NOMO-1 (cell line): ENCODE results near the gene C3.
"Not testable (repeated sequence)": the region's sequence is repeated elsewhere in the genome, so short reads cannot be mapped to it uniquely, and the experiment has no call there.

Experiments used
- DNase-seq, 2 experiments: peaks; one replicate each; lab custom pipeline; 2025; ENCODE audit not compliant: unreplicated experiment in 2 of 2; lab: John Stamatoyannopoulos, UW

The C3 gene

DNA sequence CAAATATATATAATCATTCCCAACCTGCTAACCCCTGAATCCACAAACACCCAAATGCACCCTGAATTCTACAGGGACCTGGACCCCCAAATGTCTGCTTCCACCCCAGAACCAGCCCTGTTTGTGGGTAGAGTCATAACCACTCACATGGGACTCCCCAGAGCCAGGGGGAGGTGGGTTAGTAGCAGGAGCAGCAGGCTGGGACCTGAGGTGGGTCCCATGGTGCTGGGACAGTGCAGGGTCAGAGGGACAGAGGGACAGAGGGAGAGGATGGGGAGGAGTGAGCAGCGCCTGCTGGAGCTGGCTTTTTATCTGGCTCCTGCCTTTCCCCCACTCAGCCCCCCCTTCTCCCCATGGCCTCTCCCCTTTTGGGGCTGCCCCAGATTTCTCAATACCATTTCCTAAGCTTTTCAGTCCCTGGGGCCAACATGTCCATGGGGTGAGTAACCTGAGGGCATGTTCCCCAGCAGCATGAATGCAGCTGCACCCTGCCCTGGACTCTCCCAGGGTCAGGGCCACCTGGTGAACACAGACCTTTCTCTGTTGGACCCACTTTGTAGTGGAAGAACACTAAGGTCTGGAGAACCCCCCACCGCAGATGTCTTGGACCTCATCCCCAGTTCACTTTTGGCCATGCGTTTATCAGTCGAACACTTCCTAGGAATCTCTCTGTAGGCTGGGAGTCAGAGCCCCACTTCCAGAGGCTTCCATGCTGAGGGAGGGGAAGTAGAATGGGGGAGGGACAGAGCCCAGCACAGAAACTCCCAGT lies at the start of gene C3:
TSS of gene C3 (minus strand) at position 282 of the 769 bp plus-strand sequence. CDS start at position 221, 61 bp downstream.
- peak; percentile 39 to 72 for DNase-seq

DNA sequence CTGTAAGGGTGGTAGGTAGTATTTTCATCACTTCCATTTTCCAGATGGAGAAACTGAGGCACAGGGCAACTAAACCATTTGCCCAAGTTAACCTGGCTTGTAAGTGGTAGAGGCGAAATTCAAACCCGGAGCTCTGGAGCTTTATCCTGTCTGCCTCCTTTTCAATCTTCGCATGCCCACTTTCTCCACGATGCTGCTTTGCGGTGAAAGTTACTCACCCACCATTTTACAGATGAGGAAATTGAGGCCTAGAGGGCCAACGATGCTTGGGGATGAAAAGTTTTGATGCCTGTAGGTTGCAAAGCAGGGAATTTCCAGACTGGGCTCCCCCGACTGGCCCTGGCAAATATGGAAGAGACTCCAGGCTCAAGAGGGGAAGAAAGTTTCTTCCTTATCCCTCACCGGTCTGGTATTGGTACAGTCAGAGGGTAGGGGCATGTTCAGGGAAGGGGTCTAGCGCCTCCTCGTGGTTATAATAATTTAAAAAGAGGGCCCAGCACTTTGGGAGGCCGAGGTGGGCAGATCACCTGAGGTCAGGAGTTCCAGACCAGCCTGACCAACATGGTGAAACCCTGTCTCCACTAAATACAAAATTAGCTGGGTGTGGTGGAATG lies 48.7 kb upstream of the C3 start:
- DNase-seq = peak; percentile 14 to 48

DNA sequence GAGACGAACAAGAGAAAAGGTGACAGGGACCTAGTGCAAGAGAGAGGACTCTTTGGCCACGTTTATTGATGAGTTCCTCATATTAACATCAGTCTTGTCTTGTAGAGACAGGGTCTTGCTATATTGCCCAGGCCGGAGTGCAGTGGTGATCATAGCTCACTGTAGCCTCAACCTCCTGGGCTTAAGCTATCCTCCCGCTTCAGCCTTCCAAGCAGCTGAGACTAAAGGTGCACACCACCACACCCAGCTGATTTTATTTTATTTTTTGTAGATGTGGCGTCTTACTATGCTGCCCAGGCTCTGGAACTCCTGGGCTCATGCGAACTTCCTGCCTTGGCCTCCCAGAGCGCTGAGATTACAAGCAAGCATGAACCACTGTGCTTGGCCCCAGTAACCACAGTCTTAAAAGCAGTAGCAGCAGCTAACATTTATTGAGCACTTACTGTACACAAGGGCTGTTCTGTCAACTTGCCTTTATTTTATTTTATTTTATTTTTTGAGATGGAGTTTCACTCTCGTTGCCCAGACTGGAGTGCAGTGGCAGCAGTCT lies 47.9 kb upstream of the C3 start:
- DNase-seq = no peak

DNA sequence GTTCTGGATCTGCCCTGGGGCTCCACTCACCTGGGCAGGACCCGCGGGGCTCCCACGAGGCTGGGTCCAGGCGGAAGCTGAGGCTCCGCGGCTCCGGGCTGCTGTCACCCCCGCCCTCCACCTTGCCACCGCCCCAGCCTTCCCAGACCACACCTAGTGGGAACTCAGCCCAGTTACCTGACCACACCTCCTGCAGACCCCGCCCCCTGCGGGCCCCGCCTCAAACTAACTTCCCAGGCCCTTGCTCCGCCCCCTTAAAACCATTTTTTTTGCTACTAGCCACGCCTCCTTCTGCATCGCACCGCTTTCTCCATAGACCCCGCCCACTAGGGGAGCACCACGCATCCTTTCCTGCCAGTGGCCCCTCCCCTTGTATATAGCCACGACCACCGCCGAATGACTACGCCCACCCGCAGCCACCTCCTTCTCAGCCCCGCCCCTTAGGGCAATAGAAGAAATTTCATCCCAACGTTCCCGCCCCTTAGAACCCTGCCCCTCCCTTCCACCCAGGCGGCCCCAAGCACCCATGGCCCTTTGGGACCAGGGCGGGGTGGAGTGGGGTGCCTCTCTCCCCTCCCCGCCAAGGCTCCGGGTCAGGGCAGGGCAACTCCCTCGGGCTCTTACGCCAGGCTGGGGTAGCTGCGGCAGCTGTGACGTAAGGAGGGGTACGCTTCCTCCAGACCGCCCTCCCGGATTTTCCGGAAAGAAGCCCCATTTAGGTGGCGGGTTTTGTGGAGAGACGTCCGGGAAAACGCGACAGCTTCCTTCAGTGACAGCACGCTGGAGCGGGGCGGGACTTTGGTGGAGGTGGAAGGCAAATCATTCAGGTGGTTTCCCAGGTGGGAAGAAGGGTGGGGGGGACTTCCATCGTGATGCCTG lies 47.1 kb upstream of the C3 start, which contains the start of gene SH2D3A:
TSS of gene SH2D3A (minus strand) at position 79 of the 879 bp plus-strand sequence. CDS start 3,687 bp downstream, outside the sequence.
- DNase-seq = peak; percentile 86 to 88

DNA sequence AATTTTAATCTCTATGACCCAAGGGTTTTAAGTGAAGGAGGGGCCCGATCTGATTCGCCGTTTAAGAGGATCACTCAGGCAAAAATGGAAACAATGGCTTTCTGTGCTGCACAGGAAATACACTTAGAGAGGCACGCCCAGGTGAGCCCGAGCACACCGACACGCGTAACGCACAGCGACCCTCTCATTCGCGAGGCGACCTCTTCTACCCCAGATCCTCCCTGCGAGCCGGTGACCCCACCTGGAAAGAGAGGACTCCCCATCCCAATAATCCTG lies 46.6 kb upstream of the C3 start:
- DNase-seq = no peak

DNA sequence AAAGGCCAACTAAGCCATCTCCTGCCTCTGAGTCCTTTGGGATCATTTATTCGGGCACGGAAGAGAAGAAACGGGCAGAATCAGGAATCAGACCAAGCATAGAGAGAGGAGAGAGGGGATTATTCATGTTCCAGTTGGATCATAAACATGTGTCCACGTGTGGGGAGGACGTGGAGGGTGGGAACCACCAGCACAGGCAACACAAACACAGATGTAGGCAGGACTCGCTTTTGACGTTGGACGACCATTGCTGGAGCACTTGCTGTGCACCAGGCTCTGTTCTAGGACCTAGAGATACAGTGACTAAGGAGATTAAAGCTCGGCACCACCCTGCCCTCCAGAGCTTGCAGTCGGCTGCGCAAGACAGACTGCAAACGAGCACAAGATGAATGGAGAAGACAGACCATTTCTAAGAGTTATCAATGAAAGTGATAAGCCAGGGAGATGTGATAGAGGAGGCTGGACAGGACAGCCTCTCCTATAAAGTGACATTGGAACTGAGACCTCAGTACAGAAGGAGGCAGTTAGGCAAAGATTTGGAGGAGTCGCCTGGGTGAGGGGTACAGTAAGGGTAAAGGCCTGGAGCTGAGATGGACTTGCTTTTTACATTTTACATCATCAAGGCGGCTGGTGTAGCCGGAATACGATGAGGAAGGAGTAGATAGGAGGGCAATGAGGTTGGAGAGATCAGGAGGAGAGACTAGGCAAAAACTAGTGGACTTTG lies 46.1 kb upstream of the C3 start:
- DNase-seq = no peak

DNA sequence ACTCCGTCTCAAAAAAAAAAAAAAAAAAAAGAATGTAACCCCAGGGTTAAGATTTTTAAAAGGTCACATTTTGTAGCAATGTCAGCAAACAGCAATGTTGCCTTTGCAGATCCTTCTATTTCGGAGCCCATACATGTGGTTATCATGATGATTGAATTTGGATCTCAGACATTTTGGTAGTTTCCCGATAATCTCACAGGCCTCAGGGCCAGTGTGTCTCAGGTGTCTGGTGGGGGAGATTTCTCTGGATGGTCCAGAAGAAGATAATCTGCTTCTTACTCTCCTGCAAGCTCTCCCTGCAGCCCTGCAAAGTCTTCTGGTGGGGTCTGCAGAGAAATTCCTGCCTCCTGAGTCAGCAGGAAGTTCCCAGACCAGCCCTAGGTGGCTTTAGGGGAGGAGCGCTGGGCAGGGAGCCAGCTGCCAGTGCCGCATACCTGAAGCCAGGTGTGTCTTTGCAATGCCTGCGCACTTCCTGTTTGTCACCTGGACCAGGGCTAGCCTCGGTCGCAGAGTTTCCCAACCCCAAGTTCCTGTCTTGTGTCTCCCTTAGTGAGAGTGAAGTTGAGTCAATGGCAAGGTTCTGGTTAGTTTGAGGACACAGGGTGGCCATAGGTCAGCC lies 45.4 kb upstream of the C3 start:
- DNase-seq = no peak

DNA sequence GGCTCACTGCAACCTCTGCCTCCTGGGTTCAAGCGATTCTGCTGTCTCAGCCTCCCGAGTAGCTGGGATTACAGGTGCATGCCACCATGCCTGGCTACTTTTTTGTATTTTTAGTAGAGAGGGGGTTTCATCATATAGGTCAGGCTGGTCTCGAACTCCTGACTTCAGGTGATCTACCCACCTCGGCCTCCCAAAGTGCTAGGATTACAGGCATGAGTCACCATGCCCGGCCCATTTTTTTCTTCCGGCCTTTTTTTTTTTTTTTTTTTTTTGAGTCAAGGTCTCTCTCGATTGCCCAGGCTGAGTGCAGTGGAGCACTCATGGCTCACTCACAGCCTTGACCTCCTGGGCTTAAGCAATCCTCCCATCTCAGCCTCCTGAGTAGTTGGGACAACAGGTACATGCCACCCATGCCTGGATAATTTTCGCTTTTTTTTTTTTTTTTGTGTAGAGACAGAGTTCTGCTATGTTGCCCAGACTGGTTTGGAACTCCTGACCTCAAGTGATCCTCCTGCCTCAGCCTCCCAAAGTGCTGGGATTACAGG lies 41.9 kb upstream of the C3 start:
- not testable (repeated sequence) for DNase-seq

DNA sequence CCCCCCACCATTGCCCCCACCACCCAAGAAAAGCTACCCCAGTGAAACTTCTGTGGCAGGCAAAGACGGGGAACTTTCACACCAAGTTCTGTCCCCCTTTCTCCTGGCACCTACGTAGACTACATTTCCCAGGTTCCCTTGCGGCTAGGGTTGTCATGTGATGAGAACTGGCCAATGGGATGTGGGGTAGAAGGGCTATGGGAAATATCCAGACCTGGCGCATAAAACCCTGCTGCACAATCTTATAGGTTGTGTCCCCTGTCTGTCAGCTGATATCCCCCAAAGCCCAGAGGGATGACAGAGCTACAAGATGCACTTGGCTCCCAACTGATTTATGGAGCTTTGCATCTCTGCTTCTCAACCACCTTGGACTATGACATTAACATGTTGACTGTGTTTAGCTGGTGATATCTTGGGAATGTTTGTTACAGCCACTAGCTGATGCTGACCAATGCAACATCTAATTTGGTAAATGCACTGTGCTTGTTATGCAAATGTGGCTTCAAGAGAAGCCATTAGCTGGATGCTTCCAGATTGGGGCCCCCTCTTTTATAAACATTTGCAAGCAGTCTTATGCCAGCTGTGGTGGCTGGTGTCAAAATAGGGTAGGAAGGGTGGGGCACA lies 40.7 kb upstream of the C3 start:
- DNase-seq = no peak

DNA sequence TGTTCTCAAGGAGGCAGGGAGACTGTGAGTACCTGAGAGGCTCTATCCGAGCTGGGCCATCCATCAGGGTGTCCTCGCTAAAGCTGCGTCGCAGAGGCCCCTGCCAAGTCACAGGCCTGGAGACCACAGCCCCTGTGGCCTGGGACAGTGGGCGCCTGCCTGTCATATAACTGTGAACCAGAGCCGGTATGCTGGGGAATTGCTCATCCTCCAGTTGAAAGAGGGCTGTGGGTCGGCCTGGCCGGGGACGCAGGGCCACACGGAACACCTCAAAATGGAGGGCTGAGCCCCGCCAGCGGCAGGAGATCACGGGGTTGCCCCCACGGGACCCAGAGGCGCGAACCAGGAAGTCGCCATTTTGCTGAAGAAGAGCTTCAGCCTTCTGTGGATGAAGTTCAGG lies 40.2 kb upstream of the C3 start:
- DNase-seq = no peak

DNA sequence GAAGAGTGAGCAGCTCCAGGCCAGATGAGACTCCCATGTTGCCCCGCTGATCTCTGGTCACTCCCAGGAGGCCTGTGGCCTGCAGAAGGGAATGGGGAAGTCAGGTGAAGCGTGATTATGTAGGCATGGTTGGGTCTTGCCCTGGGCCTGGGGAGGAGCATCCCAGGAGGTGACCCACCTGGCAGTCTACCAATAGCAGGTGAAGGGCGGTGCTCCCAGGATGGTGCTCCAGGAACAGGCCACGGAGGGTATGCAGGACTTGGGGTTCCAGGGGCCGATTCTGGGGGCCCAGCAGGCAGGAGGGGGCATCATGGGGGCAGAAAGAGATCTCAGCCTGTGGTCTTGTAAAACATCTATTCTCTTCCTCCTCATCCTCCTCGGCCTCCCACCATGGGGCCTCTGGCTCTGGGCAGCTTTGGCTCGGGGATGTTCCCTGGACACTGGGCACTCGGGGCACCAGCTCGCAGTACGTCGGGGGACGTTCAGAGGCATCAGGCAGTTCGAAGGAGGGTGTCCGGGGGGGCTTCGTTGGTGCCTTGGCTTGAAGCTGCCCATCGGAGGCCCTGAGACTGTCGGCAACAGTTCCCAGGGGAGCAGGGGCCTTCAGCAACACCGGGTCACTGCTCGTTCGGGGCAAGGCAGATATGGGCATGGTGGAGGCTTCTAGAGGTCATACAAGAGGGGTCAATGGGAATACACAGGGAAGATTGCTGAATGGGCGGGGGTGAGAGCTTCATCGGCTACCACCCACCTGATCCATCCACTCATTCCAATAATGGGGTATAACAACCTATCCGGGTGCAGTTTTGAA lies 34.4 kb upstream of the C3 start:
- no peak for DNase-seq

DNA sequence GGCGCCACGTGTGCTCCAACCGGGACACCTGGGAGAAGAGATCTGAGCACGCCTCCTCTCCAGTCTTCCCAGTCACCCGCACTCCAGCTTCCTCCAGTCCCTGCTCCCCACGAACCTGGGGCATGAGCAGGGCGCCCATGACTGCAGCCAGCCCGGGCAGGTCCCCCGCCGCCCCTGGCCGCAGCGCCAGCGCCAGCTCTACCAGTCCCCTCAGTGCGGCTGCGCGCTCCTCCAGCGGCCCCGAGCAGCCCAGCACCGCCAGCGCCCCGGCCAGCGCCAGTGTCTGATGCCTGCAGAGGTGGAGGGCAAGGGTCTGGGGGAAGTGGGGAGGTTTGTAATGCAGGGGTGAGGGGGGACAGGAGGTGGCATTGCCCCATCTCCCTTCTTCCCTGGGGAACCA lies 33.7 kb upstream of the C3 start:
- no peak for DNase-seq

DNA sequence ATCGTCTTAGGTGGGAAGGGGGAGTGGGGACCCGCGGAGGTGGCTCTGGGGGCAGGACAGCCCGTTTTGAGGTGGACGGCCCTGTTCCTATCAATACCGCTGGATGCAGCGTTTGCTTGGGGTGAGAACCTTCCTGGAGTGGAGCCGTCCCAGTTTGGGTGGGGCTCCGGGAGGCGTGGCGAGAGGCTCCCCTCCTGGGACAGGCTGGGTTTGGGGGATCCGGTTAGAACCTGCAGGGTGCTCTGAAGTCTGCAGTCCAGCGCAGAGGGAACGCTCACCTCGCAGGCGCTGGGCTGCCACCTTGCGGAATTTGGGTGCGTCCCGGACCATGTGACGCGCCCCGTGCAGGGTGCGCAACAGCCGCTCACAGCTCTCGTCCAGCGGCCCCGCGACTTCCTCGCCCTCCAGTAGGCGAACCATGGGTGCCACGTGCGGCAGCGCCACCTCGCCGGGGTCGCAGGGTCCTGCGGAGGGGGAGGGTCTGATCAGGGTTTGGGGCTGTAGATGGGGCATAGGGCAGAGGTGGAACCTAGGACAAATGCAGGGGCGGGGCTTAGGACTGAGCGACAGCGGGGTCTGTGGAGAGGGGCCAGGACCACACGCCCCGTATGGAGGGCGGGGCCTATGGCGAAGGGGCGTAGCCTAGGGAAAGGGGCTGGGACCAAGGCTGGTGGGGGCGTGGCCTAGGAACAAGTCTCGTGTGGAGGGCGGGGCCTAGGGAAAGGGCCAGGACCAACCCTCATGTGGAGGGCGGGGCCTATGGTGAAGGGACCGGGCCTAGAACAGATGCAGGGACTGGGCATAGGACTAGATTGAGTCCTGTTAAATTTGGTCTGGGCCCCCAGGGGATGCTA lies 33.0 kb upstream of the C3 start:
- DNase-seq = peak; percentile 79 to 84

DNA sequence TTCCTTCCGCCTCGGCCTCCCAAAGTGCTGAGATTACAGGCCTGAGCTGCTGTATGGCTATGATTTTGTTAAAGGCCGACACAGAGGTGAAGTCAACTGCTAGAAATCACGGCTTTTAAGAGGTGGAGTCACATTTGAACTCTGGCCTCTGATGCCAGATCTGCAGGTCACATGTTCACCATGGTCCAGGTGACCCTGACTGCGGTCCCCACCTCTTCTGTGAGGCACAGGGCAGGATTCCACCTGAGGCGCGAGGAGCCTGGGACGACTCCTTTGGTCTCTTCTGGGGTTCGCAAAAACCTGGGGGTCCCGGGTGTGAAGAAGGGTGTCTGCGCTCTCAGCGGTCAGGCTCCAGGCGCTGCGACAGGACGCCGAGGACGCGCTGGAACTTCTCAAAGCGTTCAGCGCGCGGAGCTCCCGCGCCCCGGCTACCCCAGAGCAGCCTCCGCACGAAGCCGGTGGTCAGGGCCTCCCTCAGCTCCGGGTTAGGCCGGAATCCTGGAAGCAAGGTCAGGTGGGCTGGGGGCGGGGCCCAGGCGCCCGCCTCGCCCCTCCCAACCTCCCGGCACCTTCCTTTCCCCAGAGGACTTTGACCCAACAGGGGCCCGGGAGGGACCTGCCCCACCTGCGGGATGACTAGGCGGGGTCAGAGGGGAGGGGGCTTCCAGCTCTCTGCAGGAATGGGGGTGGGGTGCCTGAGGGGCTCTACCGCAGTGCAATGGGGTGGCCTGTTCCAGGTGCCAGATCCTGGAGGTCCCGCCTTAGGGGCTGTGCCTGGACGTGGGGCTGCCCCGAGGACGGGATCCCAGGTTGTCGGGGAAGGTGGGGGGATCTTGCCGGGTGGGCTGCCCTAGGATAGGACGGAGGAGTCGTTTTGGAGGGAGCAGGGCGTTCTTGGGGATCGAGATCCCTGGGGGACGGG lies 32.1 kb upstream of the C3 start:
- DNase-seq = no peak

DNA sequence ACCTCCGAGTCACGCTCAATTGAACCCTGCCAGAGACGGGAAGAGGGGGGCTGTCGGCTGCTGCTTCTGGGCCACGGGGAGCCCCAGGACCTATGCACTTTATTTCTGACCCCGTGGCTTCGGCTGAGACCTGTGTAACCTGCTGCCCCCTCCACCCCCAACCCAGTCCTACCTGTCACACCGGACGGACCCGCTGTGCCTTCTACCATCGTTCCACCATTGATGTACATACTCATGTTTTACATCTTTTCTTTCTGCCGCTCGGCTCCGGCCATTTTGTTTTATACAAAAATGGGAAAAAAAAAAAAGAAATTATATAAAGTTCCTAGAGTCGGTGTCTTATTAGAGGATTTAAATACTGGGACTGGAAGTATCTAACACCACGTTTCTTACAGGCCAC lies 30.7 kb upstream of the C3 start:
- DNase-seq = no peak

DNA sequence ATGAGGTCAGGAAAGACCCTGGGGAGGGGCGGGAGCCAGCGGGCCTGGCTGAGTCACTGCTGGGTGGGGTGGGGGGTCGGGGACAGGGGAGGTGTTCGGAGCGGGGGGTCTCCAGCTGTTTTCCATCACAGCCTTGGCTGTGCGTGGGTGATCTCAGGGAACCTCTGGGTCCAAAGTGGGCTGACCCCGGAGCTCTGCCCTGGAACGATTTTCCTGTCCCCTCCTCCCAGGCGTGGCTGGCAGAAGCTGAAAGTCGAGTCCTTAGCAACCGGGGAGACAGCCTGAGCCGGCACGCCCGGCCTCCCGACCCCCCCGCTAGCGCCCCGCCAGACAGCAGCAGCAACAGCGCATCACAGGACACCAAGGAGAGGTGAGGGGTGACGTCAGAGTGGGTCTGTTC lies 29.6 kb upstream of the C3 start:
- DNase-seq = no peak

DNA sequence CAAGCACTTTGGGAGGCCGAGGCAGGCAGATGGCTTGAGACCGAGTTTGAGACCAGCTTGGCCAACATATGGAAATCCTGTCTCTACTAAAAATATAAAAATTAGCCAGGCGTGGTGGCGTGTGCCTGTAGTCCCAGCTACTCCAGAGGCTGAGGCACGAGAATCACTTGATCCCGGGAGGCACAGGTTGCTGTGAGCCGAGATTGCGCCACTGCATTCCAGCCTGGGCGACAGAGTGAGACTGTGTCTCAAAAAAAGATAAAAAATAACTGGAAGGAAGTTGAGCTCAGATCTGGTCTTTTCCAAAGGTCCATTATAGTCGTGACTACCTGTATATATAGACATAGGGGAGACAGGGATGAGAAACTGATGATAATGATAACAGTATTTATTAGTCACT lies 28.1 kb upstream of the C3 start:
- not testable (repeated sequence) for DNase-seq
